ENCODE measurements around the gene HASPIN. TPM values are rescaled to one million over a fixed set of nuclear protein-coding genes. Genes with fewer than 3 reads are reported as not detected.

HASPIN gene
- total RNA-seq, 1 experiment from 2014 or later: 30.0 TPM

GRCh38 chr17:3688027-3688553, 35.6 kb upstream of the HASPIN start (continued):
- TF ChIP-seq PRDM15 (CRISPR knock-in tag; IDR thresholded peaks at IDR 0.05) (no peak), TP53 (CRISPR knock-in tag; IDR thresholded peaks at IDR 0.05) (no peak), ZNF416 (CRISPR knock-in tag; IDR thresholded peaks at IDR 0.05) (no peak), MLX (CRISPR knock-in tag; IDR thresholded peaks at IDR 0.05) (no peak)

- DNase-seq (ENCODE audit: low spot score) (no peak), ATAC-seq (no peak)
- no peaks in the 10 kb centered on the region for H3K27me3 Mint-ChIP-seq (ENCODE audit: low read depth)
- H3K4me1 Mint-ChIP-seq: peaks cover 9% of the 10 kb centered on the region
- no peaks in the 10 kb centered on the region for H3K36me3 Mint-ChIP-seq
- H3K4me3 Mint-ChIP-seq: no peak overlapping the region
- H3K9me3 Mint-ChIP-seq: no peaks in the 10 kb centered on the region
- ChIA-PET POLR2A (no interaction called here), CTCF (no interaction called here)
- H3K27ac Mint-ChIP-seq: no peak overlapping the region
- TF ChIP-seq MXD4 (CRISPR knock-in tag; IDR thresholded peaks at IDR 0.05; ENCODE audit: borderline replicate concordance) (no peak), ZNF416 (CRISPR knock-in tag; IDR thresholded peaks at IDR 0.05) (no peak), NFYB (CRISPR knock-in tag; conservative IDR thresholded peaks at IDR 0.05; ENCODE audit: low read depth) (no peak)
Observed at GRCh38 chr17:3688852-3689261, 34.8 kb upstream of the HASPIN start.

GRCh38 chr17:3689262-3690093, 34.2 kb upstream of the HASPIN start:
- no peaks in the 10 kb centered on the region for H3K36me3 Mint-ChIP-seq
- peaks cover 11% of the 10 kb centered on the region for H3K4me1 Mint-ChIP-seq
- peaks cover 3% of the 10 kb centered on the region for H3K27me3 Mint-ChIP-seq (ENCODE audit: low read depth)
- ChIA-PET CTCF (no interaction called here), POLR2A (no interaction called here)
- peak overlapping the region; percentile 78 for H3K27ac Mint-ChIP-seq
- DNase-seq (ENCODE audit: low spot score) (no peak), ATAC-seq (no peak)
- no peak overlapping the region for H3K4me3 Mint-ChIP-seq
- H3K9me3 Mint-ChIP-seq: no peaks in the 10 kb centered on the region
- no peak for TF ChIP-seq AR (CRISPR knock-in tag; IDR thresholded peaks at IDR 0.05)
- no peak for TF ChIP-seq NFYB (CRISPR knock-in tag; conservative IDR thresholded peaks at IDR 0.05; ENCODE audit: low read depth)
- TF ChIP-seq SP1 (CRISPR knock-in tag; conservative IDR thresholded peaks at IDR 0.05): no peak
- TF ChIP-seq ZNF281 (CRISPR knock-in tag; IDR thresholded peaks at IDR 0.05): no peak
- no peak for TF ChIP-seq MLX (CRISPR knock-in tag; IDR thresholded peaks at IDR 0.05)
- TF ChIP-seq ZNF138 (CRISPR knock-in tag; conservative IDR thresholded peaks at IDR 0.05): no peak
- TF ChIP-seq ZNF219 (CRISPR knock-in tag; IDR thresholded peaks at IDR 0.05; ENCODE audit: borderline replicate concordance): no peak
- TF ChIP-seq MAX (CRISPR knock-in tag; IDR thresholded peaks at IDR 0.05): no peak
- TF ChIP-seq CDX4 (CRISPR knock-in tag; IDR thresholded peaks at IDR 0.05; ENCODE audit: borderline replicate concordance): no peak
- TF ChIP-seq E2F4 (CRISPR knock-in tag; IDR thresholded peaks at IDR 0.05; ENCODE audit: borderline replicate concordance, low read depth): no peak
- TF ChIP-seq SMAD4 (CRISPR knock-in tag; IDR thresholded peaks at IDR 0.05): no peak
- no peak for TF ChIP-seq TEAD4 (CRISPR knock-in tag; IDR thresholded peaks at IDR 0.05)

All from WTC11 (cell line).